ENCODE results near the gene BCOR.

Gene BCOR

DNA sequence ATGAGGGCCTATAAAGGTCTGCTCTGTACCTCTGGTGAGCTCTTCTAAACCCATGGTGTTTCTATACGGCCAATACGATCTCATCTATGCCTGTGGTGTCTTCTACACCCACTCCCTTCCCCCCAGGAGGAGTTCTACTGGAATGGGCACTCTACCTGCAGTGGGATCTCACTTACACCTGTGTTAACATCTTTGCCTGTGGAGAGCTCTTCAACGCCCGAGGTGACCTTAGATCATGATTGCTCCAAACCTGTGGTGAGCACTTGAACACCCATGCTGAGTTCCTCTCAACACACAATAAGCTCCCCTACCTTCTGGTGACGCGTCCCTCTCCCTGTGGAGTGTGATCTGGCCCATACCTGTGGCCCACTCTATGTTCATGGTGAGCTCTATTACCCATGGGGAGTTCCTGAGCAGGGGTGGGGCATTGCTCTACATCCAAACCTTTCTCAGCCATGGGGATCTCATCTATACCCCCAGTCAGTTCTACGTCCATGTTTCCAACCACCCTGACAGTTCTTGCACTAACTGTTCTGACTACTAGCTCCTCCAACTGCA lies 48.6 kb downstream of the BCOR start:
- no peaks in the 10 kb centered on the region for H3K4me1 Mint-ChIP-seq
- peaks cover 4% of the 10 kb centered on the region for H3K9me3 Mint-ChIP-seq
- H3K27ac Mint-ChIP-seq: no peak overlapping the region
- H3K4me3 Mint-ChIP-seq: no peak overlapping the region
- no peaks in the 10 kb centered on the region for H3K27me3 Mint-ChIP-seq
- H3K36me3 Mint-ChIP-seq: peaks cover 46% of the 10 kb centered on the region

- Mint-ChIP-seq H3K27ac (no peak overlapping the region), H3K4me3 (no peak overlapping the region), H3K4me1 (no peaks in the 10 kb centered on the region), H3K9me3 (peaks cover 4% of the 10 kb centered on the region), H3K36me3 (peaks cover 32% of the 10 kb centered on the region), H3K27me3 (no peaks in the 10 kb centered on the region)
These were observed 50.3 kb downstream of the BCOR start for GRCh38 chrX:40047485-40047884.

GRCh38 chrX:40043895-40044294 lies 53.9 kb downstream of the BCOR start:
- Mint-ChIP-seq H3K27ac (no peak overlapping the region), H3K36me3 (peaks cover 6% of the 10 kb centered on the region), H3K27me3 (no peaks in the 10 kb centered on the region), H3K4me1 (peaks cover 20% of the 10 kb centered on the region), H3K9me3 (no peaks in the 10 kb centered on the region), H3K4me3 (no peak overlapping the region)

- H3K27ac Mint-ChIP-seq: no peak overlapping the region
- no peaks in the 10 kb centered on the region for H3K27me3 Mint-ChIP-seq
- H3K36me3 Mint-ChIP-seq: peaks cover 3% of the 10 kb centered on the region
- no peaks in the 10 kb centered on the region for H3K9me3 Mint-ChIP-seq
- peaks cover 20% of the 10 kb centered on the region for H3K4me1 Mint-ChIP-seq
- no peak overlapping the region for H3K4me3 Mint-ChIP-seq
These were observed 55.8 kb downstream of the BCOR start for GRCh38 chrX:40041915-40042314.

GRCh38 chrX:40040686-40041461 lies 56.9 kb downstream of the BCOR start:
- no peaks in the 10 kb centered on the region for H3K9me3 Mint-ChIP-seq
- peaks cover 3% of the 10 kb centered on the region for H3K36me3 Mint-ChIP-seq
- H3K4me3 Mint-ChIP-seq: peak overlapping the region; percentile 15
- H3K4me1 Mint-ChIP-seq: peaks cover 20% of the 10 kb centered on the region
- H3K27me3 Mint-ChIP-seq: no peaks in the 10 kb centered on the region
- H3K27ac Mint-ChIP-seq: no peak overlapping the region

GRCh38 chrX:40039887-40040286 lies 57.9 kb downstream of the BCOR start:
- Mint-ChIP-seq H3K4me3 (no peak overlapping the region), H3K27ac (no peak overlapping the region), H3K27me3 (no peaks in the 10 kb centered on the region), H3K9me3 (no peaks in the 10 kb centered on the region), H3K4me1 (peaks cover 20% of the 10 kb centered on the region), H3K36me3 (peaks cover 3% of the 10 kb centered on the region)

GRCh38 chrX:40037367-40037766 lies 60.4 kb downstream of the BCOR start:
- no peaks in the 10 kb centered on the region for H3K9me3 Mint-ChIP-seq
- H3K4me3 Mint-ChIP-seq: no peak overlapping the region
- H3K36me3 Mint-ChIP-seq: no peaks in the 10 kb centered on the region
- peaks cover 20% of the 10 kb centered on the region for H3K4me1 Mint-ChIP-seq
- H3K27ac Mint-ChIP-seq: no peak overlapping the region
- no peaks in the 10 kb centered on the region for H3K27me3 Mint-ChIP-seq

GRCh38 chrX:40035726-40036125 lies 62.0 kb downstream of the BCOR start:
- H3K27ac Mint-ChIP-seq: no peak overlapping the region
- H3K36me3 Mint-ChIP-seq: no peaks in the 10 kb centered on the region
- no peaks in the 10 kb centered on the region for H3K27me3 Mint-ChIP-seq
- no peak overlapping the region for H3K4me3 Mint-ChIP-seq
- H3K9me3 Mint-ChIP-seq: no peaks in the 10 kb centered on the region
- H3K4me1 Mint-ChIP-seq: peaks cover 4% of the 10 kb centered on the region

DNA sequence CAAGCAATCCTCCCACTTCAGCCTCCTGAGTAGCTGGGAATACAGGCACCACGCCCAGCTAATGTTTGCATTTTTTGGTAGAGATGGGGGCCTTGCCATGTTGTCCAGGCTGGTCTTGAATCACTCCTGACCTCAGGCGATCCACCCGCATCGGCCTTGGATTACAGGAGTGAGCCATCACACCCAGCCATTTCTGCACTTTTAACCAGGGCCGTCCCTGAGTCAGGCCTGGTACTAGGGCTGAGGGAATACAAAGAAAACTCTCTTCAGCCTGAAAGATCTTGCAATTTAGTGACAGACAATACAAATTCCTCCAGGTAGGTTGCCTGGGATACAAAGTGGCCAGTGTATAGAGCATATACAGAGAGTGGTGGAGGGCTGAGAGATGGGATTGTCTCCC lies 65.8 kb downstream of the BCOR start:
- Mint-ChIP-seq H3K4me1 (no peaks in the 10 kb centered on the region), H3K36me3 (no peaks in the 10 kb centered on the region), H3K9me3 (no peaks in the 10 kb centered on the region), H3K27ac (no peak overlapping the region), H3K27me3 (no peaks in the 10 kb centered on the region), H3K4me3 (no peak overlapping the region)

DNA sequence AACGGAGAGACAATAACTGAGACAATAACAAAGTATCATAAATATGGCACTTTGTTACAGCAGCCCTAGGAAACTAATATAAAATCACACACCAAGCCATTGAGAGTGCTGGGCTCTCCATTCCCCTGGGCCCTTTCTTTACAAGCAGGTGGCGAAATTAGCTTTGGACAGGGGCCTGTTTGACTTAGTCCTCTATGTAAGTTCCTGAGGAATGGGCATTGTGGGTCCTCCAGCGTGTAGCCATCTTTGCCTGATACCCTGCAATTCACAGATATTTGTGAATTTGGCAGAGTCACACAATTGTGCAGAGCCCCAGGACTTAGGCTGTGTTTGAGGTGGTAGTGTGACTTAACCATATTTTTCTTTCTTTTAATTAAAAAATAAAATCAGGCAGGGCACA lies 67.6 kb downstream of the BCOR start:
- Mint-ChIP-seq H3K4me1 (no peaks in the 10 kb centered on the region), H3K9me3 (no peaks in the 10 kb centered on the region), H3K4me3 (no peak overlapping the region), H3K27ac (no peak overlapping the region), H3K36me3 (no peaks in the 10 kb centered on the region), H3K27me3 (no peaks in the 10 kb centered on the region)

GRCh38 chrX:40022421-40022820 lies 75.3 kb downstream of the BCOR start:
- Mint-ChIP-seq H3K4me1 (peaks cover 13% of the 10 kb centered on the region), H3K36me3 (no peaks in the 10 kb centered on the region), H3K9me3 (no peaks in the 10 kb centered on the region), H3K27me3 (no peaks in the 10 kb centered on the region), H3K27ac (no peak overlapping the region), H3K4me3 (no peak overlapping the region)

- H3K4me3 Mint-ChIP-seq: no peak overlapping the region
- H3K27me3 Mint-ChIP-seq: no peaks in the 10 kb centered on the region
- H3K4me1 Mint-ChIP-seq: peaks cover 13% of the 10 kb centered on the region
- no peak overlapping the region for H3K27ac Mint-ChIP-seq
- H3K36me3 Mint-ChIP-seq: no peaks in the 10 kb centered on the region
- H3K9me3 Mint-ChIP-seq: no peaks in the 10 kb centered on the region
These were observed 76.1 kb downstream of the BCOR start for GRCh38 chrX:40021647-40022046.

DNA sequence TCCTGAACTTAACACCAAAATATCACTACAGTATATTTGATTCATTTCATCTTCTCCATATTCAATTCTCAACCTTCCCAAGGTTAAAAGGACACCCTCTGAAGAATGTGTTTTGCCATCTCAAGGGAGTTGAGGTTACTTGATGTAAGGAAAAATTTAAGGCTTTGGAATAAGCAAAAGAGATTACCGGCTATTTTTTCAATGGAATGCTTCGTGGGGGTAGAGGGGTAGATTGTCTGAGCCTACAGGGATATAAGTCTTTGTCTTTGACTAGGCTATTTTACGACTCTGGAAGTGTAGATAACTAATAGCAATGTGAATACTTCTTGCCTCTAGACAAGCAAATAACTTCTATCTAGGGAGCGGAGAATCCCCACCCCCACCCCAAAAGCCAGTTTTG lies 78.2 kb downstream of the BCOR start:
- H3K27me3 Mint-ChIP-seq: no peaks in the 10 kb centered on the region
- H3K4me3 Mint-ChIP-seq: no peak overlapping the region
- peaks cover 13% of the 10 kb centered on the region for H3K4me1 Mint-ChIP-seq
- no peak overlapping the region for H3K27ac Mint-ChIP-seq
- no peaks in the 10 kb centered on the region for H3K36me3 Mint-ChIP-seq
- no peaks in the 10 kb centered on the region for H3K9me3 Mint-ChIP-seq

DNA sequence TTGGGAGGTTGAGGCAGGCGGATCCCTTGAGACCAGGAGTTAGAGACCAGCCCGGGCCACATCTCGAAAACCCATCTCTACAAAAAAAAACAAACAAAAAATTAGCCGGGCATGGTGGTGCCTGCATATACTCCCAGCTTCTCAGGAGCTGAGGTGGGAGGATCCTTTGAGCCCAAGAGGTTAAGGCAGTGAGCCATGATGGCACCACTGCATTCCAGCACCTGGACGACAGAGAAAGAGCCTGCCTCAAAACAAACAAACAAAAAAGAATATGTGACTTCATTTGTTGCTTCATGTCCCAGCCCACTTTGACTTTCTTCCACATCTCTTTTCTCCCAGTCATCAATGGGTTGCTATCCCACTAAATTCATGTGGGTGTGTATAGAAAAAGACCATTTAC lies 79.7 kb downstream of the BCOR start:
- no peak overlapping the region for H3K4me3 Mint-ChIP-seq
- no peak overlapping the region for H3K27ac Mint-ChIP-seq
- H3K9me3 Mint-ChIP-seq: no peaks in the 10 kb centered on the region
- no peaks in the 10 kb centered on the region for H3K27me3 Mint-ChIP-seq
- peaks cover 13% of the 10 kb centered on the region for H3K4me1 Mint-ChIP-seq
- H3K36me3 Mint-ChIP-seq: no peaks in the 10 kb centered on the region

DNA sequence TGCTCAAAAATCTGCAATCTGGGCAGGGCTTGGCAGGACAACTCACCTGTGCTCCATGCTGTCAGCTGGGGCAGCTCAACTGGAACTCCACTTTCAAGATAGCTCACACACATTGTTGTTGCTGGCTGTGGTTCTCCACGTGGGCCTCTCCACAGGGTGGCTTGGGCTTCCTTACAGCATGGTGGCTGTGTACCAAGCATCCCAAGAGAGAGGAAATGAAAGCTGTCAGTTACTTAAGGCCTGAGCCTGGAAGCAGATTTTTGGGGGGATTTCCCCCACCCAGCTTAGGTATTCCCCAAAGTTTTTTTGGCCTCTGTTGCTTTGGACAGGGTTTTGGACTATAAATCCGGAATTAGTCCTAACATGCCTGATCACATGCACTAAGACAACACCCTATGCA lies 81.0 kb downstream of the BCOR start:
- no peaks in the 10 kb centered on the region for H3K9me3 Mint-ChIP-seq
- H3K4me1 Mint-ChIP-seq: peaks cover 10% of the 10 kb centered on the region
- H3K27ac Mint-ChIP-seq: no peak overlapping the region
- H3K27me3 Mint-ChIP-seq: peaks cover 1% of the 10 kb centered on the region
- H3K36me3 Mint-ChIP-seq: no peaks in the 10 kb centered on the region
- H3K4me3 Mint-ChIP-seq: no peak overlapping the region

DNA sequence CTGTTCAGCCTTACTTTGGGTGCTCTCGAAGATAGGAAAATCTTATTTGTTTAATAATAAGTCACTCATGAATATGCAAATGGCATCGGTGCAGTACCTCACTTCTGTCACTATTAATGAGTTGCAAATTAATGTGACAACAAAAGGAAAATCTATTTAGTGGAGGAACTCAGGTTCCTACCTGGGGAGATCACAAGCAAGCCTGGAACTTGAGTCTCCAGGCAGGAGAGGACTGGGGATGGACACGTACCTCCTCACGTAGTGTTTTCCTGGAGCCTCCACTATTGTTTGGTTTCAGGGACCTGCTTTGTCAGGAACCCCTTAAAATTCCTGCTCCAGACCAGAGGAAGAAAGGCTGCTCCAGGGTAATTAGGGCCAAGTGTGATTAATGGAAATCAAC lies 82.1 kb downstream of the BCOR start:
- Mint-ChIP-seq H3K4me3 (no peak overlapping the region), H3K4me1 (peaks cover 13% of the 10 kb centered on the region), H3K36me3 (no peaks in the 10 kb centered on the region), H3K9me3 (no peaks in the 10 kb centered on the region), H3K27me3 (peaks cover 2% of the 10 kb centered on the region), H3K27ac (no peak overlapping the region)

All from activated naive CD4-positive, alpha-beta T cell treated with anti-CD3 and anti-CD28 coated beads, Interleukin-2, amount 50 U/mL, for 24 hours (primary cell).